ENCODE results near the gene IL17RB. TPM values are rescaled to one million over a fixed set of nuclear protein-coding genes. Genes with fewer than 3 reads are reported as not detected.

The IL17RB gene
- total and polyA plus RNA-seq, 2 of the 8 experiments (the other 6 are each of a cell fraction or from before 2014, with no cell fraction given): 7.0 to 24.6 TPM

Small RNA genes within 50 kb of the gene (small RNA-seq; reads per million reads assigned to genes)
- not detected for gene AC012467.1 (ENCODE audit: insufficient read depth)

Other genes with a start within 250 kb of the IL17RB start
- gene CHDH, start 149 bp upstream of the IL17RB start, total RNA-seq (2021; fragmentation: NEBNext Ultra II Directional; extraction: Animal tissue kit (Norgen Biotek cat#: 25700)): 8.9 and 10.3 TPM in 2 replicates
- 4.9 and 7.3 TPM in 2 replicates for gene CHDH, start 149 bp upstream of the IL17RB start, polyA plus RNA-seq (2011; rRNA removed)
- gene ACTR8, start 35.6 kb downstream of the IL17RB start, total RNA-seq (2021; fragmentation: NEBNext Ultra II Directional; extraction: Animal tissue kit (Norgen Biotek cat#: 25700)): 25.4 and 26.9 TPM in 2 replicates
- gene ACTR8, start 35.6 kb downstream of the IL17RB start, polyA plus RNA-seq (2011; rRNA removed): 5.9 and 8.3 TPM in 2 replicates
- 32.5 and 40.2 TPM in 2 replicates for gene SELENOK, start 45.3 kb downstream of the IL17RB start, total RNA-seq (2021; fragmentation: NEBNext Ultra II Directional; extraction: Animal tissue kit (Norgen Biotek cat#: 25700))
- gene SELENOK, start 45.3 kb downstream of the IL17RB start, polyA plus RNA-seq (2011; rRNA removed): 12.6 and 26.9 TPM in 2 replicates